ENCODE measurements around the gene BRINP3.

BRINP3 gene

DNA sequence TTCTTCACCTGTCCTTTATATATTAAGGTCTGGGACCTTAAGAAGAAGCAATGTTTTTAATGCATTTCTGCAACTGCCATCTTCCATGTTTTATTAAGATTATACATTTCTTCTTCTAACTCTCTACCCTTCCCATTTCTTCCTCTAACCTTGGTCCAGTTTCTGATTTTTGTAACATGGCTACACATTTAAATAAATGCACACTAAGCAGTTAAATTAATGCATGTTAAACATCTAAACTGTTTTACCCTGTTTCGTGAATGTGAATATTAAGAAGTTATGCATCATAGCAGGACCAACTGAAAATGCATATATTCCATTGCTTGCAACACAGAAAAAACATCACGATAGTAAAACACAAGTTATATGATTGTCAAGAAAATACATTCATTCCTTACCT lies 3.7 kb downstream of the BRINP3 start:
- Mint-ChIP-seq H3K4me3 (no peak overlapping the region), H3K36me3 (no peaks in the 10 kb centered on the region), H3K4me1 (peaks cover 7% of the 10 kb centered on the region), H3K27ac (no peak overlapping the region), H3K9me3 (peaks cover 5% of the 10 kb centered on the region)
- ATAC-seq: no peak
- no peak for DNase-seq (ENCODE audit: low spot score in 2 of 2)

DNA sequence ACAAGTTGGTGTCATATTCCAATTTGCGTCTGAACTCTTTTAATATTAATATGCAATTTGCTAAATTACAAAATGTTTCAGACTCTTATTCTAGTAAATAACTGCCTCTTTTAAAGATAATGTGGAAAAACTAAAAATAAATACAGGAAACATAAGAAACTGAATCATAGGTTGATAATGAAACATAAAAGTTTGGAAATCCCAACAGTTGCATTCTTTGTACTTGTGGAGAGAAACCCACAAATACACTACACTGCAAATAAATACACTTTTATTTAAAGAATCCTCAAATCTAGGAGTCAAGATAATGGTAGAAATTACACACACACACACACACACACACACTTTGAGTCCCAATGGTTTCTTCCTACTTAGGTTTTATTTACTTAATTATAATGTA lies 5.2 kb downstream of the BRINP3 start:
- no peaks in the 10 kb centered on the region for H3K36me3 Mint-ChIP-seq
- peaks cover 5% of the 10 kb centered on the region for H3K9me3 Mint-ChIP-seq
- H3K27ac Mint-ChIP-seq: no peak overlapping the region
- DNase-seq (ENCODE audit: low spot score in 2 of 2) (no peak), ATAC-seq (no peak)
- H3K4me1 Mint-ChIP-seq: no peaks in the 10 kb centered on the region
- H3K4me3 Mint-ChIP-seq: no peak overlapping the region

DNA sequence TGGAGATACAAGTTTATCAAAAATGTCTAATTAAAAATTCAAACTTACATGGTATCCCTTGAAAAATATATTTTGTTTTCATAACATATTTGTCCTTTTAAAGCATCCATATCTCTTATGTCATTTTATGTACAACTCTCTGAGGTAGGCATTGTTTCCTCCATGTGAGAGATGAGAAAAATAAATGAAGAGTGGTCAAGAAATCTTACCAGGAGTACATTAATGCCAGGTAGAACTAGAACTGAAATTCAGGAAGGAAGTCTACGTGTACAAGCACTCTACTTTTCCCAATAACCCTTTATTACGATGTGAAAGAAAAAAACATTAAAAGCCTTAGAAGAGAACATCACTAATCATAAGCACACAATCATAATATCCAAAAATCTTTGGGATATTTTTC lies 5.6 kb downstream of the BRINP3 start:
- no peak overlapping the region for H3K27ac Mint-ChIP-seq
- DNase-seq (ENCODE audit: low spot score in 2 of 2) (no peak), ATAC-seq (no peak)
- no peaks in the 10 kb centered on the region for H3K36me3 Mint-ChIP-seq
- H3K9me3 Mint-ChIP-seq: peaks cover 5% of the 10 kb centered on the region
- no peak overlapping the region for H3K4me3 Mint-ChIP-seq
- H3K4me1 Mint-ChIP-seq: no peaks in the 10 kb centered on the region

DNA sequence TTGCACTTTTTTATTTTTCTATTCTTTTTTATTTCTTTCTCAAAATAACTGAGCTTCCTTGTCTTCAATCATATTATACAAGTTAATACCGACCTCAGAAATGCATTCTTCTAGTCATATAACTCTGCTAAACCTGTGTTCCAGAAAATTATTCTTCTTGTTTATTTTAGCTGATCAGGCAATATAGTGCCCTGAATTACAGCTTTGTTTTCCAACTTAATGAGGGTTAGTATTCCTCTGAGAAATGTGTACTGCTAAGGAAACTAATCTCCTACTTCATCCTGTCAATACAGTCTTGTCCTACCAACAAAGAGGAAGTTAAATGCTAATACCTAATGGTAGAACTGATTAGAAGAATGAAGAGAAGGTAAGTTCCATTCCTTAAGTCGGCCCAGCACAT lies 13.0 kb downstream of the BRINP3 start:
- no peak for DNase-seq (ENCODE audit: low spot score in 2 of 2)
- Mint-ChIP-seq H3K9me3 (peaks cover 13% of the 10 kb centered on the region), H3K4me1 (no peaks in the 10 kb centered on the region), H3K36me3 (no peaks in the 10 kb centered on the region), H3K4me3 (no peak overlapping the region), H3K27ac (no peak overlapping the region)
- ATAC-seq: no peak

DNA sequence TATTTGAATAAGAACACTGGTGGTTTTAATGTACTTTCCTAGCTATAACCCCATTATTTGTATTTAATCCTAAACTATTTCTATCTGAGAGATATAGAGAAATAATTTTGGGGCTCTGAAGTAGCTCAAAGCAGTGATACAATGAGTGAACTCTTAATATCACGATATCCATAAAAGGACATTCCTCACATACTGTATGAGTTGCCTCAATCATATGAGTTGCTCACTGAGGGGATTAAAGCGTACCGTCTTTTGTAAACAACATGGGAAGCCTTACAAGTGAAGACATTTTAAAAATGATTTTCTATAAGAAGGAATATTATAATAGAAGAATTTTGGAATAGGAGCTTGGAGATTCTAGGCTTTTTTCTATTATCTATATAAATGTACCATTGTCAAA lies 21.5 kb downstream of the BRINP3 start:
- H3K4me3 Mint-ChIP-seq: no peak overlapping the region
- H3K4me1 Mint-ChIP-seq: no peaks in the 10 kb centered on the region
- no peak overlapping the region for H3K27ac Mint-ChIP-seq
- ATAC-seq (no peak), DNase-seq (ENCODE audit: low spot score in 2 of 2) (no peak)
- peaks cover 12% of the 10 kb centered on the region for H3K9me3 Mint-ChIP-seq
- H3K36me3 Mint-ChIP-seq: no peaks in the 10 kb centered on the region

DNA sequence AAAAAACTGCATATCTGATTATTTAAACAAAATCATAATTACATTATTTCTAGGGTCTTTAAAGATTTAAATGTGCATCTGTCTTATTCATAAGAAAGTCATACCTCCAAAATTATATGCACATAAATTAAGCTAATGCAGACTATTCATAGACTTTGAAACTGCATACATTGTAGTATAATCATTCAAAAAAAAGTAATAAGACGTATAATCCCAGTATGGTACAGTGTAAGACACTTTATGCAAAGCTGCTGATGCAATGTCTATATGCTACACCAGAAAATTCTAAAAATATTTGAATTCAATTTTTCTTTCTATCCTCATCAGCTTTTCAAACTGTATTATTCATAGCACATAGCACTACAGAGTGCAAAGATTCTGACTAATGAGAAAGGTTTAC lies 22.0 kb downstream of the BRINP3 start:
- Mint-ChIP-seq H3K4me1 (no peaks in the 10 kb centered on the region), H3K27ac (no peak overlapping the region), H3K9me3 (peaks cover 7% of the 10 kb centered on the region), H3K4me3 (no peak overlapping the region), H3K36me3 (no peaks in the 10 kb centered on the region)
- DNase-seq (ENCODE audit: low spot score in 2 of 2): no peak
- no peak for ATAC-seq

DNA sequence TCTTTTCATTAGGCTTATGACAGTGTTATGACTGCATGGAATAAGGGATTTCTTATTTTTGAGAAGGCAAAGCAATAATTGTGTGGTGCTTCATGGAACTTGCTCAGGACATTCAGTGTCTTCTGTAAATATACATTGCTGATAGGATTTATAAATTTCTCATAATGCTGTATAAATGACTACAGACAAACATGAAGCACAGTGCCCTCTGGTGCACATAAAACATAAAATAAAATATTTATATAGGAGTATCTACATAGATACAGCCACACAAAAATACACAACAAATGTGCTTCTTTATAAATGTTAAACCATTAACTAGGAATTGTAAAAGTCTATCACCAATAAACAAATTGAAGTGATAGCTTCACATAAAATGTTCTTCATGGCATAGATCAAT lies 24.1 kb downstream of the BRINP3 start:
- H3K27ac Mint-ChIP-seq: no peak overlapping the region
- no peaks in the 10 kb centered on the region for H3K4me1 Mint-ChIP-seq
- H3K4me3 Mint-ChIP-seq: no peak overlapping the region
- H3K9me3 Mint-ChIP-seq: peaks cover 3% of the 10 kb centered on the region
- no peaks in the 10 kb centered on the region for H3K36me3 Mint-ChIP-seq
- DNase-seq (ENCODE audit: low spot score in 2 of 2) (no peak), ATAC-seq (no peak)

DNA sequence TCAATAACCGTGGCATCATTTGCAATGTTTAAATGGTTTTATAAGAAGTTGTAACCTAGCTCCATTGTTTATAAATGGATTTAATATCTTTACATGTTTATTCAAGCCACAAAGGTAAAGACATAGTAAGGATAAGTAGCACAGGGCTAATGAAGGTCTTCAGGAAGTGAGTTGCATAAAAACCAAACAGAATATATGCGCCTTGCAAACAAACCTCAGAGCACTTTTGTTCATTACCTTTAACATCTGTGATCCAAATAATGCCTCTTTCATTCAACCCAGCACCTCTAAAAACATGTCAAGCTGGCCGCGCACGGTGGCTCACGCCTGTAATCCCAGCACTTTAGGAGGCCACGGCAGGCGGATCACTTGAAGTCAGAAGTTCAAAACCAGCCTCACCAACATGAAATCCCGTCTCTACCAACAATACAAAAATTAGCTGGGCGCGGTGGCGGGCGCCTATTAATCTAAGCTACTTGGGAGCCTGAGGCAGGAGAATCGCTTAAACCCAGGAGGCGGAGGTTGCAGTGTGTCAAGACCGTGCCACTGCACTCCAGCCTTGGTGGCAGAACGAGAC lies 25.3 kb downstream of the BRINP3 start:
- H3K36me3 Mint-ChIP-seq: no peaks in the 10 kb centered on the region
- H3K4me3 Mint-ChIP-seq: no peak overlapping the region
- H3K4me1 Mint-ChIP-seq: no peaks in the 10 kb centered on the region
- H3K9me3 Mint-ChIP-seq: peaks cover 3% of the 10 kb centered on the region
- DNase-seq (ENCODE audit: low spot score in 2 of 2): no peak
- ATAC-seq: no peak
- H3K27ac Mint-ChIP-seq: no peak overlapping the region

DNA sequence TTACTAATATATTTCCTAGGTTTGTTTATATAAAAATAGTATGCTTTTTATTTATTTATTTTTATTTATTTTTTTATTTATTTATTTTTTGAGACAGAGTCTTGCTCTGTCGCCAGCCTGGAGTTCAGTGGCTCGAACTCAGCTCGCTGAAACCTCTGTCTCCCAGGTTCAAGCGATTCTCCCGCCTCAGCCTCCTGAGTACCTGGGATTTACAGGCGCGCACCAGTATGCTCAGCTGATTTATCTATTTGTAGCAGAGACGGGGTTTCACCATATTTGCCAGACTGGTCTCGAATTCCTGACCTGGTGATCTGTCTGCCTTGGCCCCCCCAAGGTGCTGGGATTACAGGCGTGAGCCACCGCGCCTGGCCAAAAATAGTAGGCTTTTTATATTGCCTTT lies 33.2 kb downstream of the BRINP3 start:
- no peaks in the 10 kb centered on the region for H3K36me3 Mint-ChIP-seq
- DNase-seq (ENCODE audit: low spot score in 2 of 2) (no peak), ATAC-seq (no peak)
- H3K9me3 Mint-ChIP-seq: peaks cover 3% of the 10 kb centered on the region
- no peak overlapping the region for H3K4me3 Mint-ChIP-seq
- no peaks in the 10 kb centered on the region for H3K4me1 Mint-ChIP-seq
- H3K27ac Mint-ChIP-seq: no peak overlapping the region

DNA sequence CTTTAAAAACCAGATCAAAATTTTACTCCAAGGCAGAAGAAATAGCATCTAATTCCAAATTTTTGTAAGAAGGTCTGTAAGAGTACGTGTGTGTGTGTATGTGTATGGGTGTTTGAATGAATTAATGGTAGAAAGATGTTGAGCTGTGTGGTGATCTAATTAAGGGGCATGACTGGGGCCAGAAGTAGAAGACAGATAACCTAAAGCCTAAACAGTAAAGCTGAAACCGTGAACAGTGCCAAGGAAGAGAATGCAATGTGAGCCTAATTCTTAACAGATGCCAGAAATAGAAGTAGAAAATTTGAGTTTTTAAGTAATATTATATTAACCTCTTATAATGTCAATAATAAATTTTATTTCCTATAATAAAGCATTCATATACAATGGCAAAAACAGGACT lies 38.2 kb downstream of the BRINP3 start:
- H3K4me3 Mint-ChIP-seq: no peak overlapping the region
- DNase-seq (ENCODE audit: low spot score in 2 of 2) (no peak), ATAC-seq (no peak)
- H3K9me3 Mint-ChIP-seq: peaks cover 13% of the 10 kb centered on the region
- H3K36me3 Mint-ChIP-seq: no peaks in the 10 kb centered on the region
- no peak overlapping the region for H3K27ac Mint-ChIP-seq
- H3K4me1 Mint-ChIP-seq: no peaks in the 10 kb centered on the region

DNA sequence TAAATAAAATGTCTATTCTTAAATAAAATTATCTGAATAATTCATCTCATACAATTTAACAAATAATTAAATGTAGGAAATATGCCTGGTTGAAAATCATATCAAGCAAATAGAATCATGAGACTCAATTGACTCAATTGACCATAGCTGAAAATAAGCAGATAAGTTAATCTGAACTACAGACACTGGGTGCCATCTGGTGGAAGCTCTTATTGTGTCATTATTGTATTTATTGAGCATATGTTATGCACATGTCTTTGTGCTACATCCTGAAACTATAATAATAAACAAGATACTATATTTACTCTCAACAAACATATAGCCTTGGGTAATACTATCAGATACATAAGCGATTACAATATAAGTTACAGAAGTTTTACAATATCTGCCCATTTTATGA lies 41.0 kb downstream of the BRINP3 start:
- Mint-ChIP-seq H3K4me3 (no peak overlapping the region), H3K27ac (no peak overlapping the region), H3K4me1 (no peaks in the 10 kb centered on the region), H3K9me3 (peaks cover 19% of the 10 kb centered on the region), H3K36me3 (no peaks in the 10 kb centered on the region)
- ATAC-seq (no peak), DNase-seq (ENCODE audit: low spot score in 2 of 2) (no peak)

DNA sequence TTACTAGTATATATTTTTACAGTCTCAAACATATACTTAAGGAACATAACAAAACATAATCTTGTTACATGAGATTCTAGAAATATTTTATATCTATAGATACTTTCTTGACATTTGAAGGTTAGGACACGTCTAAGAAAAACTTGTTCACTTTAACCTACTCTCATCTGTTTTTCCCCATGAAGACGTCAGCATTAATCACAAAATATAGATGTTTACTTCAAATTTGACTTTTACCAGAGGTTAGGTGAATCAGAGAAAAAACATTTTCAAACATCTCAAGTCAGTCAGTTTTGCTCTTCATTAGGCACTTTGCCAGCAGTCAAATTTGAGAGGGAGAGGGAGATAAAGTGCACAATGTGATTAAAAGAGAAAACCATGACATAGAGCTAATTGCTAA lies 47.7 kb downstream of the BRINP3 start:
- Mint-ChIP-seq H3K27ac (no peak overlapping the region), H3K9me3 (peaks cover 17% of the 10 kb centered on the region), H3K4me3 (no peak overlapping the region), H3K4me1 (no peaks in the 10 kb centered on the region), H3K36me3 (no peaks in the 10 kb centered on the region)
- no peak for DNase-seq (ENCODE audit: low spot score in 2 of 2)
- ATAC-seq: no peak

DNA sequence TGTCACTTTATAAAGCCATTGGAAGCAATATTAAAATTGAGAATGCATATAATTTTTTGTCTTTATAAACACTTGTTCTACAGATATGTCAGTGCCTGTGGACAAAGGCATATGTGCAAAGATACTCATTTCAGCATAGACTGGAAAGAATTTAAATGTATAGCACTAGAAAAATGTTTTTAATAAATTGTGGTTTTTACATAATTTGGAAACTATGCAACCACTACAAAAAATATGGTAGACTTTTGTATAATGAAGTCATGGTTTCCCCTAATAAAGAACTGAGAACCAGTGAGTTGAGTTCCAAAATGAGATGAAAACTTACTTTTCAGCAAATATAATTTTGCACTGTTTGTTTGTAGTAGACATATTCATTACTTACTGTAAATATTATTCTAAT lies 48.5 kb downstream of the BRINP3 start:
- ATAC-seq: no peak
- peaks cover 17% of the 10 kb centered on the region for H3K9me3 Mint-ChIP-seq
- DNase-seq (ENCODE audit: low spot score in 2 of 2): no peak
- H3K36me3 Mint-ChIP-seq: no peaks in the 10 kb centered on the region
- no peak overlapping the region for H3K4me3 Mint-ChIP-seq
- no peak overlapping the region for H3K27ac Mint-ChIP-seq
- H3K4me1 Mint-ChIP-seq: no peaks in the 10 kb centered on the region

DNA sequence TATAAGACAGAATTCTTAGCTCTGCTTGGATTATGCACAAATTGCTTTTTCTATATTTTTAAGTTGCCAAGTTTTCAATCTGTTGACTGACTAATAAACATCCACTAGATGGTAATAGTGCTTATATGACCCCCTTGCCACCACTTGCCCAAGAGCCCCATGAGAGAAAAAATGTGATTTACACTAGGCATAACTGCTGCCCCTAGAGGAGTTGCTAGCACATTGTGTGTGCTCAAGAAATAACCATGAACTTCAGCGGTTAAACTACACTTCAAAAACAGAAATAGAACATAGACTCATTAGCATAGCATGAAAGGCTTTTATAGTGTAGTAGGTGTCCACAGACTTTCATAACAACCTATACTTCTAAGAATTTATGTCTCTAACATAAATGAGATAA lies 61.4 kb downstream of the BRINP3 start:
- Mint-ChIP-seq H3K4me3 (no peak overlapping the region), H3K9me3 (peaks cover 7% of the 10 kb centered on the region), H3K27ac (no peak overlapping the region), H3K36me3 (no peaks in the 10 kb centered on the region), H3K4me1 (no peaks in the 10 kb centered on the region)
- DNase-seq (ENCODE audit: low spot score in 2 of 2) (no peak), ATAC-seq (no peak)

DNA sequence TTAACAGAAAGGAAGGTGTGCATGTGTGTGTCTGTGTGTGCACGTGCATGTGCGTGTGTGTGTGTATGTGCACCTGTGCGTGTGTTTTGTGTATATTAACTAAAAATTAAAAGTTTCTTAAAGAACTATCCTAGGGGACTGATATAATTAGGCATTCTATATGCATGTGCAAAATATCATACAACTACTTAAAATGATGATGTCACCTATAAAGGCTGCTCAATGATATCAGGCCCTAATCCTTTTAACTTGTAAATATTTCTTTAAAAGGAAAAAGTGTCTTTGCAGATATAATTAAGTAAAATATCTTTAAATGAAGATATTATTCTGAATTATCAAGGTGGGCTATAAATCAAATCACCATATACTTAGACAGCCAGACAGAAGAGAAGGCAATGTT lies 64.5 kb downstream of the BRINP3 start:
- Mint-ChIP-seq H3K27ac (no peak overlapping the region), H3K9me3 (peaks cover 11% of the 10 kb centered on the region), H3K36me3 (no peaks in the 10 kb centered on the region), H3K4me3 (no peak overlapping the region), H3K4me1 (no peaks in the 10 kb centered on the region)
- no peak for ATAC-seq
- DNase-seq (ENCODE audit: low spot score in 2 of 2): no peak

DNA sequence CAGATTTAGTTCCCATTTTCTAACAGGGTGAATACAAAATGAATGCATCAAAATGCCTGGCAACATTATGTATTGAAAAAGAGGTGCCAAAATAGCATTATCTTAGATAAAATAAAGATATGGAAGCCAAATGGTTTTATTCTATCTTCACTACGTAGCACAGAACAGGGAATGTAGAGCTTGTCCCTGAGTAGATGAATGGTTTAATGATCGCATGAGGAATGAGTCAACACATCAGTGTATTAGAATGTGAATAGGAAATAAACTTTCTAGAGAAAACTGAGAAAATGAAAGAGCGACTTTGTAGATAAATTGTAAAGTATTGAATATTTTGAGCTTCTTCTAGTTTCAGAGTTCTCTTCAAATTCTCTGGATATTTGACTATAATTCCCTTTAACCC lies 74.3 kb downstream of the BRINP3 start:
- no peaks in the 10 kb centered on the region for H3K36me3 Mint-ChIP-seq

DNA sequence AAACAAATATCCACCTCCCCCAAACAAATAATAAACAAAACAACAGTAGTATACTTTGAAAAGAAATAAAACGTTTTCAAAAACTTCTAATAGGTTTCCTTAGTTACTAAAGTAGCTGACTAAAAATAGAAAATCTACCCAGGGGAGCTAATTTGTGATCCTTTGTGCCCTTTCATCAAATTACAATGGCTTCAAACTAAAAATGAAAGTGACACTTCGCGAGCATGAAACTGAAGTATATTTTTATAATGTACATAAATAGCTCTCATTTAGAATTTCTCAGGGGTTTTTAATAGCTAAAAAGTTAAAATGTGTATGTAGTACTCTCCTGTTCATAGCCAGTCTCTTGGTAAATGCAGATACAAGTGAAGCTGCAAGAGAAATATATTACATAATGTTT lies 78.4 kb downstream of the BRINP3 start:
- Mint-ChIP-seq H3K27ac (no peak overlapping the region), H3K4me3 (no peak overlapping the region), H3K4me1 (no peaks in the 10 kb centered on the region), H3K36me3 (no peaks in the 10 kb centered on the region), H3K9me3 (peaks cover 4% of the 10 kb centered on the region)
- no peak for ATAC-seq
- DNase-seq (ENCODE audit: low spot score in 2 of 2): no peak

More for the DNA sequence above, 74.3 kb downstream of the BRINP3 start:
- Mint-ChIP-seq H3K9me3 (no peaks in the 10 kb centered on the region), H3K27ac (no peak overlapping the region), H3K4me3 (no peak overlapping the region), H3K4me1 (no peaks in the 10 kb centered on the region)
- ATAC-seq (no peak), DNase-seq (ENCODE audit: low spot score in 2 of 2) (no peak)
